H9 (cell line): ENCODE data around the gene BTN2A1. TPM values are rescaled to one million over a fixed set of nuclear protein-coding genes. Genes with fewer than 3 reads are reported as not detected.

Experiments
- DNase-seq: peaks from one replicate; pipeline ENCODE4 v3.0.0-alpha.2; 2017
- H2AFZ ChIP-seq: one replicate; pipeline ENCODE4 v1.6.1; 2013; ENCODE audit warnings: mild to moderate bottlenecking, low read length, control low read depth, moderate library complexity
- H2AK5ac ChIP-seq: 2 replicates; pipeline ENCODE4 v1.6.1; 2013; ENCODE audit warnings: low read length, control low read depth, mixed read lengths; ENCODE audit not compliant: insufficient read length
- H2BK120ac ChIP-seq: one replicate; pipeline ENCODE4 v1.6.1; 2013; ENCODE audit warnings: low read depth, mild to moderate bottlenecking, low read length, control low read depth, inconsistent platforms; ENCODE audit not compliant: poor library complexity, severe bottlenecking
- H2BK12ac ChIP-seq: 2 replicates; pipeline ENCODE4 v1.6.1; 2013; ENCODE audit warnings: low read length, control low read depth, mixed read lengths, low read depth; ENCODE audit not compliant: insufficient read length
- H2BK15ac ChIP-seq: 2 replicates; pipeline ENCODE4 v1.6.1; 2013; ENCODE audit warnings: low read depth, low read length, control low read depth
- H2BK20ac ChIP-seq: one replicate; pipeline ENCODE4 v1.6.1; 2013; ENCODE audit warnings: low read depth, mild to moderate bottlenecking, low read length, control low read depth, inconsistent platforms; ENCODE audit not compliant: poor library complexity, severe bottlenecking
- H2BK5ac ChIP-seq: 2 replicates; pipeline ENCODE4 v1.6.1; 2013; ENCODE audit warnings: low read length, control low read depth, mixed read lengths; ENCODE audit not compliant: insufficient read length
- H3K14ac ChIP-seq: 2 replicates; pipeline ENCODE4 v1.6.1; 2013; ENCODE audit warnings: low read length, control low read depth; ENCODE audit not compliant: insufficient read depth
- H3K18ac ChIP-seq: 2 replicates; pipeline ENCODE4 v1.6.1; 2013; ENCODE audit warnings: low read depth, mild to moderate bottlenecking, mixed read lengths, low read length, control low read depth; ENCODE audit not compliant: insufficient read length
- H3K23ac ChIP-seq: 2 replicates; pipeline ENCODE4 v1.6.1; 2013; ENCODE audit warnings: low read length, control low read depth, mixed read lengths, low read depth; ENCODE audit not compliant: insufficient read length
- H3K23me2 ChIP-seq: 2 replicates; pipeline ENCODE4 v1.6.1; 2013; ENCODE audit warnings: low read depth, mild to moderate bottlenecking, mixed read lengths, low read length, control low read depth; ENCODE audit not compliant: insufficient read length, poor library complexity, severe bottlenecking
- H3K27ac ChIP-seq: 2 replicates; pipeline ENCODE4 v1.5.1; 2013; ENCODE audit warnings: low read length, control low read depth, mixed read lengths, low read depth; ENCODE audit not compliant: insufficient read length
- H3K27me3 ChIP-seq: 2 replicates; pipeline ENCODE4 v1.6.1; 2013; ENCODE audit warnings: low read length, control low read depth, inconsistent platforms; ENCODE audit not compliant: insufficient read depth
- H3K4ac ChIP-seq: 2 replicates; pipeline ENCODE4 v1.6.1; 2013; ENCODE audit warnings: low read depth, mild to moderate bottlenecking, control low read depth, inconsistent platforms, low read length, moderate library complexity
- H3K4me1 ChIP-seq: 2 replicates; pipeline ENCODE4 v1.6.1; 2013; ENCODE audit warnings: low read length, control low read depth, inconsistent platforms; ENCODE audit not compliant: insufficient read depth
- H3K4me2 ChIP-seq: 2 replicates; pipeline ENCODE4 v1.6.1; 2013; ENCODE audit warnings: low read length, control low read depth, mixed read lengths; ENCODE audit not compliant: insufficient read length, insufficient read depth
- H3K56ac ChIP-seq: 2 replicates; pipeline ENCODE4 v1.6.1; 2013; ENCODE audit warnings: low read depth, mild to moderate bottlenecking, mixed read lengths, low read length, control low read depth; ENCODE audit not compliant: insufficient read length
- H3K79me1 ChIP-seq: 2 replicates; pipeline ENCODE4 v1.6.1; 2013; ENCODE audit warnings: low read depth, mild to moderate bottlenecking, moderate library complexity, low read length, control low read depth, inconsistent platforms; ENCODE audit not compliant: insufficient read depth, poor library complexity, severe bottlenecking
- H3K79me2 ChIP-seq: 2 replicates; pipeline ENCODE4 v1.6.1; 2013; ENCODE audit warnings: low read length, control low read depth, inconsistent platforms; ENCODE audit not compliant: insufficient read depth
- H3K9ac ChIP-seq: 2 replicates; pipeline ENCODE4 v1.6.1; 2013; ENCODE audit warnings: low read length, control low read depth, mixed read lengths; ENCODE audit not compliant: insufficient read length; ENCODE audit errors: extremely low read depth
- H3K9me3 ChIP-seq: one replicate; pipeline ENCODE4 v1.6.1; 2013; ENCODE audit warnings: low read depth, low read length, inconsistent platforms; ENCODE audit not compliant: control insufficient read depth
- H3T11ph ChIP-seq: one replicate; pipeline ENCODE4 v1.6.1; 2013; ENCODE audit warnings: mild to moderate bottlenecking, low read length, control low read depth, inconsistent platforms
- H4K20me1 ChIP-seq: one replicate; pipeline ENCODE4 v1.6.1; 2013; ENCODE audit not compliant: control insufficient read depth, insufficient read length, insufficient read depth
- H4K5ac ChIP-seq: 2 replicates; pipeline ENCODE4 v1.6.1; 2013; ENCODE audit warnings: low read depth, mild to moderate bottlenecking, mixed read lengths, low read length, control low read depth; ENCODE audit not compliant: insufficient read length
- H4K8ac ChIP-seq: replicated peaks from 2 replicates; pipeline ENCODE4 v1.6.1; 2013; ENCODE audit warnings: low read length, control low read depth, mixed read lengths, low read depth; ENCODE audit not compliant: insufficient read length
- H4K91ac ChIP-seq: 2 replicates; pipeline ENCODE4 v1.6.1; 2013; ENCODE audit warnings: low read depth, mild to moderate bottlenecking, moderate library complexity, mixed read lengths, low read length, control low read depth; ENCODE audit not compliant: insufficient read length
- H3K27ac Mint-ChIP-seq, 3 experiments: 2 replicates in 2 of 3; 3 replicates in 1 of 3; pipeline ENCODE4 v1.8.0; 2020 to 2021; ENCODE audit warnings: mixed read lengths in 3 of 3, mild to moderate bottlenecking in 1 of 3, moderate library complexity in 1 of 3
- H3K27me3 Mint-ChIP-seq: 2 replicates; pipeline ENCODE4 v1.8.0; 2021; ENCODE audit warnings: low read depth, mild to moderate bottlenecking, moderate library complexity, mixed read lengths
- H3K36me3 Mint-ChIP-seq, 3 experiments: 2 replicates in 2 of 3; 3 replicates in 1 of 3; pipeline ENCODE4 v1.8.0; 2020 to 2021; ENCODE audit warnings: low read depth in 3 of 3, mixed read lengths in 3 of 3; ENCODE audit not compliant: insufficient read depth in 1 of 3
- H3K4me1 Mint-ChIP-seq, 2 experiments: 2 replicates each; pipeline ENCODE4 v1.8.0; 2020; ENCODE audit warnings: mixed read lengths in 2 of 2
- H3K4me3 Mint-ChIP-seq, 2 experiments: 2 replicates in 1 of 2; 3 replicates in 1 of 2; pipeline ENCODE4 v1.8.0; 2020 to 2021; ENCODE audit warnings: mild to moderate bottlenecking in 2 of 2, mixed read lengths in 2 of 2, moderate library complexity in 1 of 2
- H3K9me3 Mint-ChIP-seq, 2 experiments: 2 replicates in 1 of 2; 3 replicates in 1 of 2; pipeline ENCODE4 v1.8.0; 2020; ENCODE audit warnings: mild to moderate bottlenecking in 2 of 2, mixed read lengths in 2 of 2, moderate library complexity in 1 of 2
- total RNA-seq: library from RNA; stranded (reverse); gene quantifications from 2 replicates; pipeline ENCODE4 v1.2.1, GENCODE V29; 2021
- TF ChIP-seq, protein P1 (sequence below): fragments of 200-600 bp; sonication (generic); conservative IDR thresholded peaks from 3 replicates; pipeline ENCODE4 v1.8.0; 2021; ENCODE audit warnings: antibody characterized with exemption, mild to moderate bottlenecking

BTN2A1 gene
- total RNA-seq, 1 experiment from 2014 or later = 18.4 TPM

- H3T11ph ChIP-seq = no peak overlapping the region
- DNase-seq = no peak
- H2BK15ac ChIP-seq = no peak overlapping the region
- no peak overlapping the region for H3K56ac ChIP-seq
- no peak overlapping the region for H3K9ac ChIP-seq
- H3K23ac ChIP-seq = no peak overlapping the region
- no peak overlapping the region for H2BK20ac ChIP-seq
- Mint-ChIP-seq H3K4me1 (peaks cover 29 to 31% of the 10 kb centered on the region in 2 experiments), H3K9me3 (peaks cover 0 to 3% of the 10 kb centered on the region in 2 experiments; a peak in 3 of 5 replicates), H3K36me3 (peaks cover 19 to 47% (median 35%) of the 10 kb centered on the region in 3 experiments), H3K27ac (no peak overlapping the region), H3K27me3 (peaks cover 1% of the 10 kb centered on the region), H3K4me3 (no peak overlapping the region)
- no peak overlapping the region for H2BK5ac ChIP-seq
- H3K4me1 ChIP-seq = peaks cover 4% of the 10 kb centered on the region; the same call in 1 of the 2 replicates
- H3K27me3 ChIP-seq = no peaks in the 10 kb centered on the region
- peaks cover 7% of the 10 kb centered on the region for H3K9me3 ChIP-seq
- no peak overlapping the region for H2BK12ac ChIP-seq
- H2AK5ac ChIP-seq = no peak overlapping the region
- no peak overlapping the region for H3K18ac ChIP-seq
- no peak overlapping the region for H3K27ac ChIP-seq
- no peak overlapping the region for H2BK120ac ChIP-seq
- no peak overlapping the region for H4K8ac ChIP-seq
- TF ChIP-seq, protein P1, sequence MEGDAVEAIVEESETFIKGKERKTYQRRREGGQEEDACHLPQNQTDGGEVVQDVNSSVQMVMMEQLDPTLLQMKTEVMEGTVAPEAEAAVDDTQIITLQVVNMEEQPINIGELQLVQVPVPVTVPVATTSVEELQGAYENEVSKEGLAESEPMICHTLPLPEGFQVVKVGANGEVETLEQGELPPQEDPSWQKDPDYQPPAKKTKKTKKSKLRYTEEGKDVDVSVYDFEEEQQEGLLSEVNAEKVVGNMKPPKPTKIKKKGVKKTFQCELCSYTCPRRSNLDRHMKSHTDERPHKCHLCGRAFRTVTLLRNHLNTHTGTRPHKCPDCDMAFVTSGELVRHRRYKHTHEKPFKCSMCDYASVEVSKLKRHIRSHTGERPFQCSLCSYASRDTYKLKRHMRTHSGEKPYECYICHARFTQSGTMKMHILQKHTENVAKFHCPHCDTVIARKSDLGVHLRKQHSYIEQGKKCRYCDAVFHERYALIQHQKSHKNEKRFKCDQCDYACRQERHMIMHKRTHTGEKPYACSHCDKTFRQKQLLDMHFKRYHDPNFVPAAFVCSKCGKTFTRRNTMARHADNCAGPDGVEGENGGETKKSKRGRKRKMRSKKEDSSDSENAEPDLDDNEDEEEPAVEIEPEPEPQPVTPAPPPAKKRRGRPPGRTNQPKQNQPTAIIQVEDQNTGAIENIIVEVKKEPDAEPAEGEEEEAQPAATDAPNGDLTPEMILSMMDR = no peak
- no peaks in the 10 kb centered on the region for H3K23me2 ChIP-seq
- no peak overlapping the region for H3K4me2 ChIP-seq
- no peak overlapping the region for H3K4ac ChIP-seq
- H4K91ac ChIP-seq = no peak overlapping the region
- no peaks in the 10 kb centered on the region for H3K79me2 ChIP-seq
- no peaks in the 10 kb centered on the region for H4K20me1 ChIP-seq
- no peak overlapping the region for H3K14ac ChIP-seq
- no peaks in the 10 kb centered on the region for H3K79me1 ChIP-seq
- no peak overlapping the region for H2AFZ ChIP-seq
- no peak overlapping the region for H4K5ac ChIP-seq
These were observed 14.2 kb downstream of the BTN2A1 start for GRCh38 chr6:26471970-26472369.
